HG03521 (cell line): ENCODE results near the gene BPIFA2.
"Not testable (repeated sequence)": the region's sequence is repeated elsewhere in the genome, so short reads cannot be mapped to it uniquely, and the experiment has no call there.

ENCODE experiments used
- ATAC-seq: cut with Tn5 transposase; IDR thresholded peaks from one replicate; pipeline ENCODE4 v1.9.1; 2021; ENCODE audit warnings: mild to moderate bottlenecking, moderate library complexity; ENCODE audit not compliant: unreplicated experiment

BPIFA2 gene

GRCh38 chr20:33160681-33161080 lies 7.3 kb upstream of the BPIFA2 start:
- ATAC-seq, result no peak

- ATAC-seq, result no peak
These were observed 5.6 kb upstream of the BPIFA2 start for GRCh38 chr20:33162313-33162712.

DNA sequence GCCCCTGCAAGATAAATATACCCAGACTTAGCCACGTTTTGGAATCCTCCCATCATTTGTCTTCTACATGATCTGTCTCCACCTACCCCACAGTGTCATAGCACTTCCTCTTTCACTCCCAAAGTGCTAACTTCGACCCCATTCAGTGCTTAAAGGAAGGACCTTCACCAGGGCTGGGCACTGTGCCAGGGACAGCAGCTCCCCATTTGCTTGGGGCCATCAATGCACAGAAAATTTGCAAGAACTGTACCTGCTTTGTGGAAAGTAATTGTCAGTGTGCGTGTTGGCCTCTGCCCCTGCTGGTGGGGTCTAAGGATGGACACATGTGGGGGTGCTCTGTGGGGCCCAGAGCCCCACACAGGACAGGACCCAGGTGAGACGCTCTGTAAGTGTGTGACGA lies 5.2 kb upstream of the BPIFA2 start:
- no peak for ATAC-seq

DNA sequence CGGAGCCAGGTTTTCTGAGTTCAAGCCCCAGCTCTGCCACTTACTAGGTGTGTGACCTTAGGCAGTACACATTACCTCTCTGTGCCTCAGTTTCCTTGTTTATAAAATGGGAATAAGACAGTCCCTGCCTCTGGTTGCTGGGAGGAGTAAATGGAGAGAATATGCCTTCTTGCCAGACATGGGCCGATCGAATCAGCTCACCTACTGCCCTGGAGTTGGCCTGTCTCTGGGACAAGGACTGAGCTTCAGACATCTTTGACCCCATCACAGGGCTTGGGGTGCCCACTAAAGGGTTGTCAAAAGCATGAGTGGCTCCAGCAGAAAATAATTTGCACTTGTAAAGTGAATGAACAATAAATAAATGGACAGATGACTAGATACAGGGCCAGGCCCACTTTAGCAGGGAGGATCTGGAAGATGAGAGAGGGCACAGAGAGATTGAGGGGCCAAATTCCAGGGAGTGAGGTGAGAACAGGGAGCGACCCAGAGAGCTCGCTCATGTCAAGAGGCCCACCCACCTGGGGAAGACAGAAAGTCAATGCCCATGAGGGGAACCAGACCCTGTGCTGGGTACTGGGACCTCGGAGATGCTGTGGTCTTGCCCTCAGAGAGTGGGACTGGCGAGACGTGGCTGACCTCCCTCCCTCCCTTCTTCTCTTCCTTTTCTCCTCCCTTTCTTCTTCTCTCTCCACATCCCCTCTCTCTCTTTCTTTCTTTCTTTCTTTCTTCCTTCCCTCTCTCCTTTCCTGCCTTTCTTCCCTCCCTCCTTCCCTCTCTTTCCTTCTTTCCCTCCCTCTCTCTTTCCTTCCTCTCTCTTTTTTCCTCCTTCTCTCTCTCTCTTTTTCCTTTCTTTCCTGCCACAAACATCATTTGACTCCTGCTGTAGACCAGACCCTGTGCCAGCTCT lies 3.9 kb upstream of the BPIFA2 start:
- ATAC-seq, result no peak

DNA sequence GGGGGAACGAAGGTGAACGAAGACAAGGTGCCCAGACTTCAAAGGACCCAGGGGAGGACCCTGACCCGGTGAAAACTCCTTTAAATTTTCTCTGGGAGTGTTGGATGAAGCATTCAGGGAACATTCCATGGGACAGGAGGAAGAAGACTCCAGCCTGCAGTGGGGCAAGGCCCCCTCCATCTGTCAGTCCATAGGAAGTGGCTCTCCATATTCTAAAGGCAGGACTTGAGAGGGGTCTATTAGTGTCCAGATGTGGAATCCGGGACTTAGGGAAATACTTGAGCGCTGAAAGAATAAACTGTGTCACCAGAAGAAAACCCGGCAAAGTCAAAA lies 3.2 kb upstream of the BPIFA2 start:
- no peak for ATAC-seq

DNA sequence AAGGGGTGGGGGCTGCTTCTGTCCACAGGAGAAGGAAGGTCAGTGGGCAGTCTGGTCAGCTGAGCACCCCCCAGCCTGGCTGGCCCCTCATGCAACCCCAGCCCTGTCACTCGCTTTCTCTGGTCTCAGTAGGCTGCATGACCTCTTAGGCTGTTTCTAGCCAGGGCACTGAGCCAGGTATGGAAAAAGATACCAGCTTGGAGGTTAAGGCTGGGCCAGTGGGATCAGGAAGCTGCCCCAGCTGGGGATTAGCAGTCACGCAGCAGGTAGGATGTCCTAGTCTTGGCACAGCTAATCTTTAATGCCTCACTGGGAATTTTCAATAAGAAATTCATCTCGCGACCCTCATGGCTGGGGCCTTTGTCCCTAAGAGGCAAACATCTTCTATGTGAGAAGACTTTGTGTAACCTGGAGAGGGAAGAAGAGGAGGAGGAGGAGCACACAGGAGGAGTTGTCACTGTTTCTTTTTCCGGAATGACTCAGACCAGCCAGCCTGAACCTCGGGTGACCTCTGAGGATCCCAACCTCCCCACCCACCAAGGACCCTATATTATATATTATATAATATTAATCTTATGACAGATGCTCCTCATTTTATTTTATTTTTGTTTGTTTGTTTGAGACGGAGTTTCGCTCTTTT lies 2.4 kb upstream of the BPIFA2 start:
- ATAC-seq, result no peak

GRCh38 chr20:33166533-33167113 lies 1.3 kb upstream of the BPIFA2 start:
- ATAC-seq, result no peak

DNA sequence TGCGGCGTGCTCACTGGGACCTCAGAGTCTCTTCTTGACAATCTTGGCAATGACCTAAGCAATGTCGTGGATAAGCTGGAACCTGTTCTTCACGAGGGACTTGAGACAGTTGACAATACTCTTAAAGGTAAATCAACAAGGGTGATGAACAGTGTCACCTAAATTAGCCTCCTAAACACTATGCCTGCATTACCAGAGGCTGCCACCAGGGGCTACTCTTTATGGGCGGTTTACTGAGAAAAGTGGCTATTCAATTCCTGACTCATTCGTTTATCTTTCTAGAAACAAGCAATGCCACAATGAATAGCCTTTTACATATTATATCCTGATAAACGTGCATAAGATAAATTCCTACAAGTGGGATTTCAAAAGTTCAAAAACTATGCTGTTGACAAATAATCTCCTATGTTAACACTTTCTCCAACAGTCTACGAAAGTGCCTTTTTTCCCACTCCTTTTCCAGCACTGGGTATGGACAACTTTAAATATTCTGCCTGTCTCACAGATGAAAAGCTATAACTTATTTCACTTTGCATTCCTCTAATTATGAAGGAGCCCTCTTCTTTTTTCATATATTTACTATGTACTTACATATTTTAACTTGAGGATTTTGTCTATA lies 1.3 kb downstream of the BPIFA2 start:
- ATAC-seq, result no peak

DNA sequence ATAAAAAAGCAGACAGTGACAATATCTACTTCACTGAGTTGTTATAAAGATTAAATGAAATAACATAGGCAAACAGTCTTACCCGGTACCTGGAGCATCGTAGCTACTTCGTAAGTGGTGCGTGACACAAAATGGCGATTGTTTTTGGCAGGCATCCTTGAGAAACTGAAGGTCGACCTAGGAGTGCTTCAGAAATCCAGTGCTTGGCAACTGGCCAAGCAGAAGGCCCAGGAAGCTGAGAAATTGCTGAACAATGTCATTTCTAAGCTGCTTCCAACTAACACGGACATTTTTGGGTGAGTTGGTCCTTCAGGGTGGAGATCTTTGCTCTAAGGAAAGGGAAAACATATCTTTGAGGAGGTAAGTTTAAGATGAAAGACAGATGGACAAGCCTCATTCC lies 4.8 kb downstream of the BPIFA2 start:
- no peak for ATAC-seq

GRCh38 chr20:33175123-33175522 lies 7.2 kb downstream of the BPIFA2 start:
- ATAC-seq, result no peak

- no peak for ATAC-seq
These were observed 8.1 kb downstream of the BPIFA2 start for GRCh38 chr20:33176101-33176500.

DNA sequence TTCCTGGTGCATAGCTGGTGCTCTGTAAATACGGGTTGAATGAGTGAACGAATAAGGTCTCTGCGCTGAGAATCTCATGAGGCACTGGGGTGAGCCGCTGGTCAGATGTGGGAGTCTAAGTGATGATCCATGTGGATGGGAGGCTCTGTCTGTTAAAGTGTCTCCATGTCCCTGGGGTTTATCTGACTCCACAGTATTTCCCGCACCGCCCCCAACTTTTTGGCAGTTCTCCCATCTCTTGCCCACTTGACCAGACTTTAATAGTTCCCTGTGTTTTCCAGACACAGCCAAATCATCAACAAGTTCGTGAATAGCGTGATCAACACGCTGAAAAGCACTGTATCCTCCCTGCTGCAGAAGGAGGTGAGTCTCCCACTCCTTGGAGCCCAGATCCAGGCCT lies 9.9 kb downstream of the BPIFA2 start:
- ATAC-seq, result no peak

DNA sequence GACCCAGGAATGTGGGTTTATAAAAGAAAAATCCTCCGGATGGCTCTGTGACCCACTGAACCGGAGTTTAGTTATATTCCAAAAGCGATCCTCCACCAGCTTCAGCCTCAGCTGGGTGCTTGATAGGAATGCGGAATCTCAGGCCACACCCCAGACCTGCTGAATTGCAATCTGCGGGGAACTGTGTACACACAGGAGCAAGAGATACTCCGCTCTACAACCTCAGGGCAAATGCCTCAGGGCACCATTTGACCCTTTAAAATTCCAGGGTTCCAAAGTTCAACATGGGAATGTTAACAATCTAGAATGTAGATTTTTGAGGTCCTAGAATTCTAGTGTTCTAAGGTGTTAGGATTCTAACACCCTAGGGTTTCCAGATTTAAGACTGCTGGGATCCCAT lies 10.8 kb downstream of the BPIFA2 start:
- no peak for ATAC-seq

DNA sequence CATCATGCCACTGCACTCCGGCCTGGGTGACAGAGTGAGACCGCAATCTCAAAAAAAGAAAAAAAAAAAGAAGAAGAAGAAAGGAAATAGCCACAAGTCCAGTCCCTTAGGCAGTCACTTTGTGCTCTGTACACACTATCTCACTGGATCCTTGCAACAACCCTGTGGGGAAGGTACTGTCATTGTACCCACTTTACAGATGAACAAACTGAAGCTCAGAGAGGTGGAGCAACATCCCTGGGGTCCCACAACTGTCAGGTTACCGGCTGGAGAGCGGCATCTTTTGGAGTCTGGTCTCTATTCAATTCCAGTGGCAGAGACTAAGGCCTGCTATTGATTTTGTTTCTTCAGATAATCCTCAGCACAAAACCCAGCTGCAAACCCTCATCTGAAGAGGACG lies 12.2 kb downstream of the BPIFA2 start:
- no peak for ATAC-seq

GRCh38 chr20:33181482-33182093 lies 13.6 kb downstream of the BPIFA2 start:
- no peak for ATAC-seq

GRCh38 chr20:33183312-33183711 lies 15.4 kb downstream of the BPIFA2 start:
- ATAC-seq, result no peak

GRCh38 chr20:33185031-33185590 lies 17.2 kb downstream of the BPIFA2 start:
- not testable (repeated sequence) for ATAC-seq

DNA sequence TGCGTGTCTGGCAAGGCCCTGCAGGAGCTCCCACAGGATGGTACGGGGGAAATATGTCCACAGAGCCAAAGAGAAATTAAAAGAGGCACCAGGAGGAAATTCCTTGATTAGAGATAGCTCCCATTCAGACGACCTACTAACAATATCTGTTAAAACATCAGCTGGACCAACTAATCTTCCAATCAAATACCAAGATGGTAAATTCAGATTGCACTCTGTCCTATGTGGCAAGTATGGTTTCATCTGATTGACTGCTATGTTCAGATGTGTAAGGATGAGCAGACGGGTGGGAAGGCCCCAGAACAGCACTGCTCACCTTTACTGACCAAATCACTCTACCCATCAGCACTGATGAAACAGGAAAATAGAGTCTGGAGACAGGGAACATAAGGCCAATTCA lies 19.5 kb downstream of the BPIFA2 start:
- no peak for ATAC-seq

GRCh38 chr20:33188421-33188820 lies 20.5 kb downstream of the BPIFA2 start:
- ATAC-seq, result no peak

DNA sequence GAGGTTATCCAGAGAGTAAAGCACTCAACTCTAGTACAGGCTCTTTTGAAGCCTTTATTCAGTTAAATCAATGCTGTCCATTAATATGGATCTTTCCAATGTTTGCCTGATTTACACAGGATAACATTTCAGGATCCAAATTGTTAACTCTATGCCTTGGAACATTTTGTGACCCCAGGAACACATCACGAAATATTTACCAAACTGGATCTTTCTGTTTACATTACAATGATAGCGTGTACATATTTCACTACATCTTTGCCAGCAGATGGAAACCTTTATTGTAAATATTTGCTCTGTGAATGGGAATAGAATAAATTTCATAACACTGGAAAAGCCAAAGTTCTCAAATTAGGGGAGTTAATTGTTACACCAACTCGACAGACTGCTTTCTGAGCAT lies 23.5 kb downstream of the BPIFA2 start:
- no peak for ATAC-seq

- no peak for ATAC-seq
These were observed 24.0 kb downstream of the BPIFA2 start for GRCh38 chr20:33191955-33192354.
